Mesenchymal stem cell (in vitro differentiated cells and primary cell): ENCODE data around the gene LARGE1.

Experiments
- DNase-seq: peaks from one replicate; pipeline ENCODE4 v3.0.0-alpha.2; 2013
- H2AFZ ChIP-seq: one replicate; pipeline ENCODE4 v1.6.1; 2013; ENCODE audit warnings: low read depth, mild to moderate bottlenecking, control low read depth, inconsistent platforms, low read length, moderate library complexity
- H2AK5ac ChIP-seq: 2 replicates; pipeline ENCODE4 v1.6.1; 2013; ENCODE audit warnings: low read length, moderate library complexity, mild to moderate bottlenecking, inconsistent platforms; ENCODE audit not compliant: severe bottlenecking
- H2BK120ac ChIP-seq: one replicate; pipeline ENCODE4 v1.6.1; 2013; ENCODE audit warnings: low read depth, mild to moderate bottlenecking, inconsistent platforms, low read length, moderate library complexity
- H2BK12ac ChIP-seq, 2 experiments: one replicate each; pipeline ENCODE4 v1.6.1; 2013; ENCODE audit warnings: inconsistent platforms in 2 of 2, low read length in 2 of 2, mild to moderate bottlenecking in 2 of 2, moderate library complexity in 2 of 2, control low read depth in 1 of 2
- H2BK15ac ChIP-seq: one replicate; pipeline ENCODE4 v1.6.1; 2013; ENCODE audit warnings: mild to moderate bottlenecking, low read depth, inconsistent platforms; ENCODE audit not compliant: poor library complexity, severe bottlenecking
- H2BK5ac ChIP-seq: 2 replicates; pipeline ENCODE4 v1.6.1; 2013; ENCODE audit warnings: low read depth, mild to moderate bottlenecking, low read length, control low read depth, inconsistent platforms; ENCODE audit not compliant: poor library complexity, severe bottlenecking
- H3K14ac ChIP-seq, 2 experiments: one replicate each; pipeline ENCODE4 v1.6.1; 2013; ENCODE audit warnings: inconsistent platforms in 2 of 2, low read length in 2 of 2, control low read depth in 1 of 2, mild to moderate bottlenecking in 1 of 2, moderate library complexity in 1 of 2
- H3K18ac ChIP-seq, 2 experiments: one replicate each; pipeline ENCODE4 v1.6.1; 2013; ENCODE audit warnings: inconsistent platforms in 2 of 2, low read length in 2 of 2, control low read depth in 1 of 2, low read depth in 1 of 2, mild to moderate bottlenecking in 1 of 2
- H3K23ac ChIP-seq, 2 experiments: one replicate each; pipeline ENCODE4 v1.6.1; 2013; ENCODE audit warnings: inconsistent platforms in 2 of 2, low read length in 2 of 2, mild to moderate bottlenecking in 2 of 2, moderate library complexity in 2 of 2, control low read depth in 1 of 2
- H3K27ac ChIP-seq: 2 replicates; pipeline ENCODE4 v1.5.1; 2013; ENCODE audit warnings: mild to moderate bottlenecking, moderate library complexity, low read length, control low read depth, inconsistent platforms; ENCODE audit not compliant: poor library complexity, severe bottlenecking
- H3K27me3 ChIP-seq, 2 experiments: 2 replicates each; pipeline versions ENCODE4 v1.6.1 to v1.7.0; 2013; ENCODE audit warnings: low read length in 2 of 2, mild to moderate bottlenecking in 2 of 2, moderate library complexity in 2 of 2, control low read depth in 1 of 2, inconsistent platforms in 1 of 2; ENCODE audit not compliant: control insufficient read depth in 1 of 2, insufficient read depth in 1 of 2
- H3K36me3 ChIP-seq, 2 experiments: 2 replicates each; pipeline versions ENCODE4 v1.6.1 to v1.7.0; 2013; ENCODE audit warnings: low read length in 2 of 2, control low read depth in 1 of 2, inconsistent platforms in 1 of 2, low read depth in 1 of 2, mild to moderate bottlenecking in 1 of 2; ENCODE audit not compliant: insufficient read depth in 2 of 2, control insufficient read depth in 1 of 2
- H3K4ac ChIP-seq, 2 experiments: one replicate each; pipeline ENCODE4 v1.6.1; 2013; ENCODE audit warnings: inconsistent platforms in 2 of 2, low read length in 2 of 2, mild to moderate bottlenecking in 2 of 2, moderate library complexity in 2 of 2, control low read depth in 1 of 2, low read depth in 1 of 2
- H3K4me1 ChIP-seq: 2 replicates; pipeline ENCODE4 v1.6.1; 2013; ENCODE audit warnings: low read depth, low read length, control low read depth; ENCODE audit not compliant: control insufficient read depth, insufficient read depth
- H3K4me2 ChIP-seq: 2 replicates; pipeline ENCODE4 v1.6.1; 2013; ENCODE audit warnings: low read length, mild to moderate bottlenecking, inconsistent platforms; ENCODE audit not compliant: poor library complexity, severe bottlenecking
- H3K4me3 ChIP-seq, 2 experiments: 2 replicates each; pipeline versions ENCODE4 v1.5.1 to v1.7.0; 2013; ENCODE audit warnings: low read length in 2 of 2, mild to moderate bottlenecking in 2 of 2, control low read depth in 1 of 2, low read depth in 1 of 2; ENCODE audit not compliant: insufficient read depth in 1 of 2
- H3K79me1 ChIP-seq: replicated peaks from 2 replicates; pipeline ENCODE4 v1.6.1; 2013; ENCODE audit warnings: mild to moderate bottlenecking, control low read depth, low read length, inconsistent platforms; ENCODE audit not compliant: poor library complexity, severe bottlenecking
- H3K9ac ChIP-seq: 2 replicates; pipeline ENCODE4 v1.7.0; 2013; ENCODE audit warnings: mild to moderate bottlenecking, low read length, moderate library complexity
- H3K9me3 ChIP-seq: 2 replicates; pipeline ENCODE4 v1.7.0; 2013; ENCODE audit warnings: mild to moderate bottlenecking, low read length; ENCODE audit not compliant: control insufficient read depth
- H4K8ac ChIP-seq: one replicate; pipeline ENCODE4 v1.6.1; 2013; ENCODE audit warnings: inconsistent platforms, mild to moderate bottlenecking, low read length, moderate library complexity
- H4K91ac ChIP-seq: one replicate; pipeline ENCODE4 v1.6.1; 2013; ENCODE audit warnings: mild to moderate bottlenecking, low read length, inconsistent platforms
- WGBS: methylation state at CpG from one replicate; pipeline ENCODE4 v1.1.7; 2013; ENCODE audit warnings: mixed read lengths; 5-methylcytosine and 5-hydroxymethylcytosine counted together

LARGE1 gene

DNA sequence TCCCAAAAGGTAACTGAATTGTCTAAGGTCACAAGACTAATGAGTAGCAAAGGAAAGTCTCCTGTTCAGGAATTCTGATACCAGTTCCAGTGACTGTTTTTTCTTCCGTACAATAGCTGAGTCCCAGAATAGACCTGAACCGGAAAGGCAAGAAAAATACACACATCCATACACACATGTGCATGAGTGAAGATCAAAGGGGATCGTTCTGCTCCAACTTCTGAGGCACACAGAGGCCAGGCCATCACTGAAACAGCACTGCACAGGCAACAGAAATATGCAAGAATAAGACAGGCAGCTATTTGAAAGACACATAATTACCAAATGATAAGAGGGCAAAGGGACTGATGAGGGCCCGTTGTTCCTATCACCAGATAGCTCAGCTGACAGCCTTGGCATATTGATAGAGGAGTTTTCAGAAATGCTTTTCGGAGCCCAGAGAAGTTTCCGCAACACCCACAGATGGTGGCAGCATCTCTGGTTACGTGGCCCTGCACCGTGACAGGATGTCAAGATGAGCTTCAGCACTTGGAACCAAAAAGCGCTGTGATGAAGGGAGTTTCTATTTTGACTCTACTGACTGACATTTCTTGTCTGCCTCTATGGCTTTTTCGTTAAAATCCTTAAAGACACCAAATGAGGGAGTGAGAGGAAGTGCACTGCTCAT lies 280.6 kb downstream of the LARGE1 start:
- H3K4me1 ChIP-seq, result no peaks in the 10 kb centered on the region
- H3K79me1 ChIP-seq, result no peaks in the 10 kb centered on the region
- no peak overlapping the region for H3K4ac ChIP-seq
- no peak overlapping the region for H3K14ac ChIP-seq
- no peak overlapping the region for H3K4me2 ChIP-seq
- H2AK5ac ChIP-seq, result no peak overlapping the region
- no peak for DNase-seq
- H3K9me3 ChIP-seq, result peaks cover 9% of the 10 kb centered on the region
- WGBS, result 95% methylated on average over 9 of the region's 10 CpGs
- no peak overlapping the region for H2BK5ac ChIP-seq
- no peak overlapping the region for H3K23ac ChIP-seq
- H3K36me3 ChIP-seq, result peaks cover 0 to 9% of the 10 kb centered on the region in 2 experiments
- no peak overlapping the region for H4K91ac ChIP-seq
- no peak overlapping the region for H2AFZ ChIP-seq
- H4K8ac ChIP-seq, result no peak overlapping the region
- no peak overlapping the region for H2BK12ac ChIP-seq
- no peak overlapping the region for H2BK15ac ChIP-seq
- H3K4me3 ChIP-seq, result no peak overlapping the region
- H3K27ac ChIP-seq, result no peak overlapping the region
- no peak overlapping the region for H3K18ac ChIP-seq
- no peak overlapping the region for H3K9ac ChIP-seq
- H3K27me3 ChIP-seq, result no peaks in the 10 kb centered on the region
- no peak overlapping the region for H2BK120ac ChIP-seq

GRCh38 chr22:33635766-33636165 lies 284.5 kb downstream of the LARGE1 start:
- Histone ChIP-seq H3K18ac (no peak overlapping the region), H3K23ac (no peak overlapping the region), H4K91ac (no peak overlapping the region), H3K9ac (no peak overlapping the region), H3K27ac (no peak overlapping the region), H3K36me3 (peaks cover 0 to 15% of the 10 kb centered on the region in 2 experiments), H3K4ac (no peak overlapping the region), H3K9me3 (peaks cover 9% of the 10 kb centered on the region), H3K4me1 (no peaks in the 10 kb centered on the region), H2AFZ (no peak overlapping the region), H3K79me1 (no peaks in the 10 kb centered on the region), H3K4me3 (no peak overlapping the region), H2BK120ac (no peak overlapping the region), H2BK12ac (no peak overlapping the region), H4K8ac (no peak overlapping the region), H2BK15ac (no peak overlapping the region), H2AK5ac (no peak overlapping the region), H3K14ac (no peak overlapping the region), H3K4me2 (no peak overlapping the region), H3K27me3 (no peaks in the 10 kb centered on the region), H2BK5ac (no peak overlapping the region)
- 95% methylated on average over 1 of the region's 2 CpGs for WGBS
- no peak for DNase-seq

DNA sequence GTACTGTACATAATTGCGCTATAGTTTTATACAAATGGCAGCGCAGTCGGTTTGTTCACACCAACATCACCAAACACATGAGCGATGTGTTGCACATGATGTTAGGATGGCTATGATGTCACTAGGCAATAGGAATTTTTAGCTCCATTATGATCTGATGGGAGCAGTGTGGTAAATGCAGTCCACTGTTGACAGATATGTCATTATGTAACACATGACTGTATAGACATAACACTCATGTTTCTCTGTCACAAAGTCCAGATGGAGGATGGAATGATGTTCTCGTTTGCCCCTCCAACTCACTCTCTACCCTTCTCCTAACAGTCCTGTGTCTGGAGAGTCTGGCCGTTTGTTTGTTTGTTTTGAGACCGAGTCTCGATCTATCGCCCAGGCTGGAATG lies 288.5 kb downstream of the LARGE1 start:
- DNase-seq, result no peak
- no peak overlapping the region for H2AFZ ChIP-seq
- H2BK120ac ChIP-seq, result no peak overlapping the region
- 91% methylated on average over 8 of the region's 9 CpGs for WGBS
- H3K23ac ChIP-seq, result no peak overlapping the region
- H2BK15ac ChIP-seq, result no peak overlapping the region
- no peak overlapping the region for H2BK12ac ChIP-seq
- H3K27me3 ChIP-seq, result no peaks in the 10 kb centered on the region
- H3K4me2 ChIP-seq, result no peak overlapping the region
- no peaks in the 10 kb centered on the region for H3K79me1 ChIP-seq
- no peak overlapping the region for H3K9ac ChIP-seq
- H3K36me3 ChIP-seq, result peaks cover 0 to 6% of the 10 kb centered on the region in 2 experiments
- no peak overlapping the region for H3K27ac ChIP-seq
- H3K4ac ChIP-seq, result no peak overlapping the region
- no peak overlapping the region for H3K4me3 ChIP-seq
- no peak overlapping the region for H4K91ac ChIP-seq
- no peak overlapping the region for H3K18ac ChIP-seq
- no peaks in the 10 kb centered on the region for H3K4me1 ChIP-seq
- H2AK5ac ChIP-seq, result no peak overlapping the region
- H4K8ac ChIP-seq, result no peak overlapping the region
- no peaks in the 10 kb centered on the region for H3K9me3 ChIP-seq
- no peak overlapping the region for H3K14ac ChIP-seq
- no peak overlapping the region for H2BK5ac ChIP-seq

GRCh38 chr22:33625959-33626358 lies 294.3 kb downstream of the LARGE1 start:
- Histone ChIP-seq H3K9ac (no peak overlapping the region), H3K27me3 (no peaks in the 10 kb centered on the region), H3K23ac (no peak overlapping the region), H2AK5ac (no peak overlapping the region), H3K4me3 (no peak overlapping the region), H3K4me2 (no peak overlapping the region), H2BK15ac (no peak overlapping the region), H3K4ac (no peak overlapping the region), H3K79me1 (no peaks in the 10 kb centered on the region), H3K27ac (no peak overlapping the region), H2BK120ac (no peak overlapping the region), H2AFZ (no peak overlapping the region), H2BK12ac (no peak overlapping the region), H4K91ac (no peak overlapping the region), H4K8ac (no peak overlapping the region), H3K9me3 (no peaks in the 10 kb centered on the region), H3K14ac (no peak overlapping the region), H3K18ac (no peak overlapping the region), H3K4me1 (no peaks in the 10 kb centered on the region), H2BK5ac (no peak overlapping the region), H3K36me3 (peaks cover 0 to 44% of the 10 kb centered on the region in 2 experiments)
- 87% methylated on average over 8 of the region's 8 CpGs for WGBS
- DNase-seq, result no peak
